ENCODE data around the gene UBL5. TPM values are rescaled to one million over a fixed set of nuclear protein-coding genes. Genes with fewer than 3 reads are reported as not detected.
"Not testable (repeated sequence)": the region's sequence is repeated elsewhere in the genome, so short reads cannot be mapped to it uniquely, and the experiment has no call there.

UBL5 gene
- total RNA-seq, 1 experiment from 2014 or later, result 345 TPM

DNA sequence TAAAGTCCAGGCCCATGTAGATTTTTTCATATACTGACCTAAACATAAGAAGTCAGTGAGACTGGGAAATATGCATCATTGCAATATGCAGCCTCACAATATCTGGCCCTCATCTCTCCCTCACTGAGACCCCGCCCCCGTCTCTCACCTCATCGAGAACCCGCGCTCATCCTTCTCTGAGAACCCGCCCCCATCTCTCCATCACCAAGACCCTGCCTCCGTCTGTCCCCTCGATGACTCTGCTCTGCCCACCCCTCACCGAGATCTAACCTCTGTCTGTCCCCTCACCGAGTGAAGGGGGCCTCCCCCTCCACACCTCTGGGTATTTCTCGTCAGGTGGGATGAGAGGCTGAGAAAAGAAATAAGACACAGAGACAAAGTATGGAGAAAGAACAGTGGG is 38.7 kb upstream of the UBL5 start:
- ChIA-PET POLR2A (no interaction called here), CTCF (no interaction called here)
- Mint-ChIP-seq H3K36me3 (ENCODE audit: insufficient read depth, unreplicated experiment) (peaks cover 24% of the 10 kb centered on the region), H3K27ac (ENCODE audit: unreplicated experiment) (peak overlapping the region; percentile 65), H3K9me3 (ENCODE audit: unreplicated experiment) (no peaks in the 10 kb centered on the region), H3K27me3 (ENCODE audit: insufficient read depth, unreplicated experiment) (no peaks in the 10 kb centered on the region), H3K4me1 (ENCODE audit: low read depth, unreplicated experiment) (peaks cover 17% of the 10 kb centered on the region), H3K4me3 (ENCODE audit: unreplicated experiment) (peak overlapping the region; percentile 10)
- H3K27me3 ChIP-seq (replicated peaks; ENCODE audit: control insufficient read depth, insufficient read depth, low read length), result no peaks in the 10 kb centered on the region
- intact Hi-C loops (cut with micrococcal nuclease; ENCODE audit: unreplicated experiment), result no loop called here
- peaks cover 14% of the 10 kb centered on the region for H3K4me1 ChIP-seq
- TF ChIP-seq, protein P1, sequence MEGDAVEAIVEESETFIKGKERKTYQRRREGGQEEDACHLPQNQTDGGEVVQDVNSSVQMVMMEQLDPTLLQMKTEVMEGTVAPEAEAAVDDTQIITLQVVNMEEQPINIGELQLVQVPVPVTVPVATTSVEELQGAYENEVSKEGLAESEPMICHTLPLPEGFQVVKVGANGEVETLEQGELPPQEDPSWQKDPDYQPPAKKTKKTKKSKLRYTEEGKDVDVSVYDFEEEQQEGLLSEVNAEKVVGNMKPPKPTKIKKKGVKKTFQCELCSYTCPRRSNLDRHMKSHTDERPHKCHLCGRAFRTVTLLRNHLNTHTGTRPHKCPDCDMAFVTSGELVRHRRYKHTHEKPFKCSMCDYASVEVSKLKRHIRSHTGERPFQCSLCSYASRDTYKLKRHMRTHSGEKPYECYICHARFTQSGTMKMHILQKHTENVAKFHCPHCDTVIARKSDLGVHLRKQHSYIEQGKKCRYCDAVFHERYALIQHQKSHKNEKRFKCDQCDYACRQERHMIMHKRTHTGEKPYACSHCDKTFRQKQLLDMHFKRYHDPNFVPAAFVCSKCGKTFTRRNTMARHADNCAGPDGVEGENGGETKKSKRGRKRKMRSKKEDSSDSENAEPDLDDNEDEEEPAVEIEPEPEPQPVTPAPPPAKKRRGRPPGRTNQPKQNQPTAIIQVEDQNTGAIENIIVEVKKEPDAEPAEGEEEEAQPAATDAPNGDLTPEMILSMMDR (IDR thresholded peaks at IDR 0.05; ENCODE audit: insufficient read depth in 1 of 2, low read depth in 1 of 2, low read length in 1 of 2, severe bottlenecking in 1 of 2, unreplicated experiment in 1 of 2), result no peak
- no TSS peak for BruUV-seq (replicated peaks)
- no peaks in the 10 kb centered on the region; the same call in 1 of the 2 replicates for H3K36me3 ChIP-seq (ENCODE audit: control insufficient read depth, insufficient read depth, low read length)
- no peak for DNase-seq
- H3K4me3 ChIP-seq (ENCODE audit: low read depth, low read length), result no peak overlapping the region
- no peaks in the 10 kb centered on the region for H3K9me3 ChIP-seq

DNA sequence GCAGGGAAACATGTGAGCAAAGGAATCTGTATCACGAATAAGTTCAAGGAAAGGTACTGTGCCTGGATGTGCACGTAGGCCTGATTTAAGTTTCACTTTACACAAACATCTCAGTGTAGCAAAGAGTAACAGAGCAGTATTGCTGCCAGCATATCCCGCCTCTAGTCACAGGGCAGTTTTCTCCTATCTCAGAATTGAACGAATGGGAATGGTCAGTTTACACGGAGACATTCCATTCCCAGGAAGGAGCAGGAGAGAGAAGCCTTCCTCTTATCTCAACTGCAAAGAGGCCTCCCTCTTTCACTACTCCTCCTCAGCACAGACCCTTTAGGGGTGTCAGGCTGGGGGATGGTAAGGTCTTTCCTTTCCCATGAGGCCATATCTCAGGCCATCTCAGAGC is 38.1 kb upstream of the UBL5 start:
- H3K36me3 Mint-ChIP-seq (ENCODE audit: insufficient read depth, unreplicated experiment), result peaks cover 19% of the 10 kb centered on the region
- peak overlapping the region; percentile 10 for H3K4me3 Mint-ChIP-seq (ENCODE audit: unreplicated experiment)
- peak overlapping the region; percentile 65 for H3K27ac Mint-ChIP-seq (ENCODE audit: unreplicated experiment)
- H3K27me3 Mint-ChIP-seq (ENCODE audit: insufficient read depth, unreplicated experiment); DNase-seq; POLR2A ChIA-PET; intact Hi-C loops (cut with micrococcal nuclease; ENCODE audit: unreplicated experiment); H3K9me3 Mint-ChIP-seq (ENCODE audit: unreplicated experiment); BruUV-seq (replicated peaks); H3K27me3 ChIP-seq (replicated peaks; ENCODE audit: control insufficient read depth, insufficient read depth, low read length); H3K36me3 ChIP-seq (ENCODE audit: control insufficient read depth, insufficient read depth, low read length); H3K9me3 ChIP-seq; H3K4me3 ChIP-seq (ENCODE audit: low read depth, low read length); CTCF ChIA-PET: not testable (repeated sequence)
- peaks cover 13% of the 10 kb centered on the region for H3K4me1 Mint-ChIP-seq (ENCODE audit: low read depth, unreplicated experiment)
- H3K4me1 ChIP-seq, result peaks cover 13% of the 10 kb centered on the region

DNA sequence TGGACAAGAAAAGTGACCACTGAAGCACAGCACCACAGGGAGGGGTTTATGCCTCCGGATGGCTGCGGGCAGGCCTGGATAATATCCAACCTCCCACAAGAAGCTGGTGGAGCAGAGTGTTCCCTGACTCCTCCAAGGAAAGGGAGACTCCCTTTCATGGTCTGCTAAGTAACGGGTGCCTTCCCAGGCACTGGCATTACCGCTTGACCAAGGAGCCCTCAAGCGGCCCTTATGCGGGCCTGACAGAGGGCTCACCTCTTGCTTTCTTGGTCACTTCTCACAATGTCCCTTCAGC is 36.7 kb upstream of the UBL5 start:
- H3K27me3 Mint-ChIP-seq (ENCODE audit: insufficient read depth, unreplicated experiment); H3K36me3 Mint-ChIP-seq (ENCODE audit: insufficient read depth, unreplicated experiment); H3K27me3 ChIP-seq (replicated peaks; ENCODE audit: control insufficient read depth, insufficient read depth, low read length); BruUV-seq (replicated peaks); H3K4me1 Mint-ChIP-seq (ENCODE audit: low read depth, unreplicated experiment); CTCF ChIA-PET; H3K9me3 ChIP-seq; H3K9me3 Mint-ChIP-seq (ENCODE audit: unreplicated experiment); DNase-seq; H3K36me3 ChIP-seq (ENCODE audit: control insufficient read depth, insufficient read depth, low read length); H3K4me3 ChIP-seq (ENCODE audit: low read depth, low read length): not testable (repeated sequence)
- H3K4me3 Mint-ChIP-seq (ENCODE audit: unreplicated experiment), result peak overlapping the region; percentile 88
- peak overlapping the region; percentile 88 for H3K27ac Mint-ChIP-seq (ENCODE audit: unreplicated experiment)
- intact Hi-C loops (cut with micrococcal nuclease; ENCODE audit: unreplicated experiment), result loop anchor here (5.0 kb wide), 1 partner anchor 469 kb away; the partner anchor contains the start of gene ZNF559
- H3K4me1 ChIP-seq, result peaks cover 13% of the 10 kb centered on the region
- POLR2A ChIA-PET, result interaction anchor here (0.7 kb wide), 1 partner anchor 620 kb away, joined by 5 read pairs; no protein-coding TSS in a partner anchor

DNA sequence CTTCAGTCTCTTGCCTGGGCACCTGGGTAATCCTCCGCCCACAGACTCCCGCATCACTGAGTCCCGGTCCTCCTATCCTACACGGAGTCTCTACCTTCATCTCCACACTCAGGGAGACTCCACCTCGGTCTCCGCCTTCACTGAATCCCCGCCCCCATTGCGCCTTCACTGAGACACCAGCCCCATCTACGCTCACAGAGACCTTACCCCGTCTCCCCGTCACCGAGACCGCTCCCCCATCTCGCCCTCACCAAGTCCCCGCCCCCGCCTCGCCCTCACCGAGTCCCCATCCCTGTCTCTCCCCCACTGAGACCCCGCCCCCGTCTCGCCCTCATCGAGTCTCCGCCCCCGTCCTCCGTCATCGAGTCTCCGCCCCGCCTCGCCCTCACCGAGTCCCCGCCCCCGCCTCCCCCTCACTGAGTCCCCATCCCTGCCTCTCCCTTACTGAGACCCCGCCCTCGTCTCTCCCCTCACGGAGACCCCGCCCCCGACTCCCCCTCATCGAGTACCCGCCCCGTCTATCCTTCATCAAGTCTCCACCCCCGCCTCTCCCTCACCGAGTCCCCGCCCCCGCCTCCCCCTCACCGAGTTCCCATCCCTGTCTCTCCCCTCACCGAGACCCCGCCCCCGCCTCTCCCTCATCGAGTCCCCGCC is 36.0 kb upstream of the UBL5 start:
- no peaks in the 10 kb centered on the region for H3K9me3 Mint-ChIP-seq (ENCODE audit: unreplicated experiment)
- TF ChIP-seq, protein P1 (IDR thresholded peaks at IDR 0.05; ENCODE audit: insufficient read depth in 1 of 2, low read depth in 1 of 2, low read length in 1 of 2, severe bottlenecking in 1 of 2, unreplicated experiment in 1 of 2), result no peak
- no TSS peak for BruUV-seq (replicated peaks)
- no peaks in the 10 kb centered on the region for H3K9me3 ChIP-seq
- peak overlapping the region; percentile 88 for H3K27ac Mint-ChIP-seq (ENCODE audit: unreplicated experiment)
- intact Hi-C loops (cut with micrococcal nuclease; ENCODE audit: unreplicated experiment), result loop anchor here (1.0 to 5.0 kb wide), 4 partner anchors 7 to 469 kb away; partner anchors contain the start of genes FBXL12, ZNF559 and ZNF846
- DNase-seq, result peak; percentile 88 to 97
- peaks cover 7% of the 10 kb centered on the region for H3K36me3 Mint-ChIP-seq (ENCODE audit: insufficient read depth, unreplicated experiment)
- no peaks in the 10 kb centered on the region for H3K27me3 Mint-ChIP-seq (ENCODE audit: insufficient read depth, unreplicated experiment)
- peaks cover 13% of the 10 kb centered on the region for H3K4me1 ChIP-seq
- no peaks in the 10 kb centered on the region; the same call in 1 of the 2 replicates for H3K36me3 ChIP-seq (ENCODE audit: control insufficient read depth, insufficient read depth, low read length)
- H3K4me3 Mint-ChIP-seq (ENCODE audit: unreplicated experiment), result peak overlapping the region; percentile 88
- H3K4me1 Mint-ChIP-seq (ENCODE audit: low read depth, unreplicated experiment), result peaks cover 7% of the 10 kb centered on the region
- POLR2A ChIA-PET, result no interaction called here
- CTCF ChIA-PET, result no interaction called here
- H3K4me3 ChIP-seq (ENCODE audit: low read depth, low read length), result peak overlapping the region; percentile 76
- no peaks in the 10 kb centered on the region for H3K27me3 ChIP-seq (replicated peaks; ENCODE audit: control insufficient read depth, insufficient read depth, low read length)

Data from Caco-2 (cell line).